Measurements from ENCODE around the gene MIER3. TPM values are rescaled to one million over a fixed set of nuclear protein-coding genes. Genes with fewer than 3 reads are reported as not detected.

MIER3 gene
- total and polyA plus RNA-seq, 2 of the 13 experiments (the other 11 are each of a cell fraction or from before 2014, with no cell fraction given) = 14.6 to 38.8 TPM

DNA sequence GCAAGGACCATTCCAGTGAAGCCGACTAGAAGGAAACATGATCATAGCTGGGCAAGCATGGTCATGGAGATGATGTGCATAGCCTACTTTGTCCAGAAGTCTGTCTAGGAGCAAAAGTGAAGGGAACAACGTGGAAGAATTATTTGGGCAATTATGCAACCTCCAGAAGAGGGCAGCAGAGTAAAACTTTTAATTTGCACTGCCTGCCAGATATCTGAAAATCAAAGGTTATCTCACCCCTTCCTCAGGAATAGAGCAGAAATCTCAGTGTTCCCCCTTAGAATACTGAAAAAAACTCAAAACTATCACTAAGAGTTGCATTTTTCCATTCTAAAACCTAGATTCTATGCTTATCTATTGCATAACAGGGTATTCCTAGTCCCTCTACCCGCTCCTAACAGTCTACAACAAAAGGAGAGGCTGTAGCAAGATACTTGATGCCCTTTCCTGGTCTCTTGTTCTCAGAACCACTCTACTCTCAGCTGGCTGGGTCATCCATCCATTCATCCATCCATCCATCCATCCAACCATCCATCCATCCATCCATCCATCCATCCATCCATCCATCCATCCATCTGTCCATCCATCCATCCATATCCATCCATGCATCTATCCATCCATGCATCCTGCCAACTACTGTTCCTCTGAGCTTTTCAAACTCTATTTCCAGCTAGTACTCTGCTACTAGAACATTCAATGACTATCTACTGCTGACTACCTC is 50.9 kb downstream of the MIER3 start:
- FAIRE-seq (peak; percentile 75), ATAC-seq (peak; percentile 83), DNase-seq (ENCODE audit: low spot score) (peak; percentile 56)
- Histone ChIP-seq H3K4me3 (replicated peaks in 1 of 3; ENCODE audit: insufficient read depth in 1 of 3, low read depth in 2 of 3, low read length in 3 of 3) (no peak overlapping the region), H3K27me3 (ENCODE audit: control insufficient read depth in 1 of 2, insufficient read depth in 2 of 2, low read length in 2 of 2) (no peaks in the 10 kb centered on the region), H3K4me1 (ENCODE audit: insufficient read depth, low read length) (no peaks in the 10 kb centered on the region; the same call in 1 of the 2 replicates), H2AFZ (ENCODE audit: low read length) (no peak overlapping the region), H3K79me2 (ENCODE audit: insufficient read depth, low read length) (no peaks in the 10 kb centered on the region), H3K27ac (ENCODE audit: extremely low read length, insufficient read depth, low read length) (no peak overlapping the region), H4K20me1 (ENCODE audit: insufficient read depth, low read length) (no peaks in the 10 kb centered on the region), H3K36me3 (replicated peaks in 1 of 2; ENCODE audit: control insufficient read depth in 1 of 2, insufficient read depth in 2 of 2, low read length in 2 of 2) (no peaks in the 10 kb centered on the region; a peak in 1 of 5 replicates), H3K9ac (ENCODE audit: insufficient read depth, low read depth, low read length) (no peak overlapping the region), H3K9me3 (ENCODE audit: low read length) (no peaks in the 10 kb centered on the region), H3K4me2 (ENCODE audit: low read depth, low read length) (no peak overlapping the region)
- no TSS peak for BruUV-seq (replicated peaks)
- intact Hi-C loops (cut with micrococcal nuclease; ENCODE audit: unreplicated experiment) = loop anchor here (1.0 to 2.0 kb wide), 3 partner anchors 181 to 320 kb away; no protein-coding TSS in a partner anchor
- WGBS (ENCODE audit: low lambda C conversion rate) = 34% methylated on average over 3 of the region's 3 CpGs
- ChIA-PET CTCF (ENCODE audit: low intra/inter-chr PET ratio, low total read pairs) (interaction anchor here (0.8 to 2.4 kb wide), 6 partner anchors 95 to 320 kb away, joined by 3 to 22 read pairs (median 6); no protein-coding TSS in a partner anchor), POLR2A (no interaction called here)
- in situ Hi-C loops (cut with HindIII; ENCODE audit: extremely low pct_ligation_motif_present, low pct_unique_long_range_greater_than_20kb) = loop anchor here (5.0 to 10.0 kb wide), 2 partner anchors 236 to 314 kb away; no protein-coding TSS in a partner anchor
- TF ChIP-seq, protein P1, sequence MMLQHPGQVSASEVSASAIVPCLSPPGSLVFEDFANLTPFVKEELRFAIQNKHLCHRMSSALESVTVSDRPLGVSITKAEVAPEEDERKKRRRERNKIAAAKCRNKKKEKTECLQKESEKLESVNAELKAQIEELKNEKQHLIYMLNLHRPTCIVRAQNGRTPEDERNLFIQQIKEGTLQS (CRISPR knock-in tag; IDR thresholded peaks at IDR 0.05) = no peak
- 0 out of 2 replicates have a peak, but pooled peaks have one; percentile 37 for TF ChIP-seq JUNB (CRISPR knock-in tag; IDR thresholded peaks at IDR 0.05; ENCODE audit: borderline replicate concordance)
- peak; percentile 87 for TF ChIP-seq SMC3 (IDR thresholded peaks at IDR 0.05; ENCODE audit: low read length)
- TF ChIP-seq TBX3 (IDR thresholded peaks at IDR 0.05; ENCODE audit: borderline replicate concordance) = no peak
- TF ChIP-seq EZH2 (conservative IDR thresholded peaks at IDR 0.05; ENCODE audit: low read depth, low read length) = no peak
- TF ChIP-seq TRIM24 (CRISPR knock-in tag; IDR thresholded peaks at IDR 0.05) = no peak
- TF ChIP-seq, protein P2, sequence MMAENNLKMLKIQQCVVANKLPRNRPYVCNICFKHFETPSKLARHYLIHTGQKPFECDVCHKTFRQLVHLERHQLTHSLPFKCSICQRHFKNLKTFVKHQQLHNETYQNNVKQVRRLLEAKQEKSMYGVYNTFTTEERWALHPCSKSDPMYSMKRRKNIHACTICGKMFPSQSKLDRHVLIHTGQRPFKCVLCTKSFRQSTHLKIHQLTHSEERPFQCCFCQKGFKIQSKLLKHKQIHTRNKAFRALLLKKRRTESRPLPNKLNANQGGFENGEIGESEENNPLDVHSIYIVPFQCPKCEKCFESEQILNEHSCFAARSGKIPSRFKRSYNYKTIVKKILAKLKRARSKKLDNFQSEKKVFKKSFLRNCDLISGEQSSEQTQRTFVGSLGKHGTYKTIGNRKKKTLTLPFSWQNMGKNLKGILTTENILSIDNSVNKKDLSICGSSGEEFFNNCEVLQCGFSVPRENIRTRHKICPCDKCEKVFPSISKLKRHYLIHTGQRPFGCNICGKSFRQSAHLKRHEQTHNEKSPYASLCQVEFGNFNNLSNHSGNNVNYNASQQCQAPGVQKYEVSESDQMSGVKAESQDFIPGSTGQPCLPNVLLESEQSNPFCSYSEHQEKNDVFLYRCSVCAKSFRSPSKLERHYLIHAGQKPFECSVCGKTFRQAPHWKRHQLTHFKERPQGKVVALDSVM (CRISPR knock-in tag; IDR thresholded peaks at IDR 0.05) = no peak
- no peak for TF ChIP-seq TARDBP (CRISPR knock-in tag; IDR thresholded peaks at IDR 0.05)
- no peak for TF ChIP-seq ZNF382 (CRISPR knock-in tag; IDR thresholded peaks at IDR 0.05; ENCODE audit: borderline replicate concordance)
- TF ChIP-seq, protein P3, sequence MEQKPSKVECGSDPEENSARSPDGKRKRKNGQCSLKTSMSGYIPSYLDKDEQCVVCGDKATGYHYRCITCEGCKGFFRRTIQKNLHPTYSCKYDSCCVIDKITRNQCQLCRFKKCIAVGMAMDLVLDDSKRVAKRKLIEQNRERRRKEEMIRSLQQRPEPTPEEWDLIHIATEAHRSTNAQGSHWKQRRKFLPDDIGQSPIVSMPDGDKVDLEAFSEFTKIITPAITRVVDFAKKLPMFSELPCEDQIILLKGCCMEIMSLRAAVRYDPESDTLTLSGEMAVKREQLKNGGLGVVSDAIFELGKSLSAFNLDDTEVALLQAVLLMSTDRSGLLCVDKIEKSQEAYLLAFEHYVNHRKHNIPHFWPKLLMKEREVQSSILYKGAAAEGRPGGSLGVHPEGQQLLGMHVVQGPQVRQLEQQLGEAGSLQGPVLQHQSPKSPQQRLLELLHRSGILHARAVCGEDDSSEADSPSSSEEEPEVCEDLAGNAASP (CRISPR knock-in tag; IDR thresholded peaks at IDR 0.05; ENCODE audit: borderline replicate concordance) = 0 out of 2 replicates have a peak, but pooled peaks have one; percentile 12
- 0 out of 2 replicates have a peak, but pooled peaks have one; percentile 31 for TF ChIP-seq ZNF780A (CRISPR knock-in tag; IDR thresholded peaks at IDR 0.05)
- TF ChIP-seq, protein P4, sequence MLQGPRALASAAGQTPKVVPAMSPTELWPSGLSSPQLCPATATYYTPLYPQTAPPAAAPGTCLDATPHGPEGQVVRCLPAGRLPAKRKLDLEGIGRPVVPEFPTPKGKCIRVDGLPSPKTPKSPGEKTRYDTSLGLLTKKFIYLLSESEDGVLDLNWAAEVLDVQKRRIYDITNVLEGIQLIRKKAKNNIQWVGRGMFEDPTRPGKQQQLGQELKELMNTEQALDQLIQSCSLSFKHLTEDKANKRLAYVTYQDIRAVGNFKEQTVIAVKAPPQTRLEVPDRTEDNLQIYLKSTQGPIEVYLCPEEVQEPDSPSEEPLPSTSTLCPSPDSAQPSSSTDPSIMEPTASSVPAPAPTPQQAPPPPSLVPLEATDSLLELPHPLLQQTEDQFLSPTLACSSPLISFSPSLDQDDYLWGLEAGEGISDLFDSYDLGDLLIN (CRISPR knock-in tag; IDR thresholded peaks at IDR 0.05; ENCODE audit: borderline replicate concordance) = no peak
- peak; percentile 77 for TF ChIP-seq RAD21 (CRISPR knock-in tag; IDR thresholded peaks at IDR 0.05)
- TF ChIP-seq, protein P5, sequence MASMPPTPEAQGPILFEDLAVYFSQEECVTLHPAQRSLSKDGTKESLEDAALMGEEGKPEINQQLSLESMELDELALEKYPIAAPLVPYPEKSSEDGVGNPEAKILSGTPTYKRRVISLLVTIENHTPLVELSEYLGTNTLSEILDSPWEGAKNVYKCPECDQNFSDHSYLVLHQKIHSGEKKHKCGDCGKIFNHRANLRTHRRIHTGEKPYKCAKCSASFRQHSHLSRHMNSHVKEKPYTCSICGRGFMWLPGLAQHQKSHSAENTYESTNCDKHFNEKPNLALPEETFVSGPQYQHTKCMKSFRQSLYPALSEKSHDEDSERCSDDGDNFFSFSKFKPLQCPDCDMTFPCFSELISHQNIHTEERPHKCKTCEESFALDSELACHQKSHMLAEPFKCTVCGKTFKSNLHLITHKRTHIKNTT (CRISPR knock-in tag; IDR thresholded peaks at IDR 0.05) = no peak
- TF ChIP-seq IRF2 (CRISPR knock-in tag; IDR thresholded peaks at IDR 0.05) = 0 out of 2 replicates have a peak, but pooled peaks have one; percentile 17
- 0 out of 2 replicates have a peak, but pooled peaks have one; percentile 34 for TF ChIP-seq SMAD3 (CRISPR knock-in tag; IDR thresholded peaks at IDR 0.05)
- TF ChIP-seq ZNF614 (CRISPR knock-in tag; IDR thresholded peaks at IDR 0.05; ENCODE audit: borderline replicate concordance) = 0 out of 2 replicates have a peak, but pooled peaks have one; percentile 23
- TF ChIP-seq ATF1 (CRISPR knock-in tag; IDR thresholded peaks at IDR 0.05) = no peak
